ENCODE measurements around the gene MLYCD.
A peak's percentile ranks its signal among the peaks of the same experiment; 100 is the strongest.

MLYCD gene

DNA sequence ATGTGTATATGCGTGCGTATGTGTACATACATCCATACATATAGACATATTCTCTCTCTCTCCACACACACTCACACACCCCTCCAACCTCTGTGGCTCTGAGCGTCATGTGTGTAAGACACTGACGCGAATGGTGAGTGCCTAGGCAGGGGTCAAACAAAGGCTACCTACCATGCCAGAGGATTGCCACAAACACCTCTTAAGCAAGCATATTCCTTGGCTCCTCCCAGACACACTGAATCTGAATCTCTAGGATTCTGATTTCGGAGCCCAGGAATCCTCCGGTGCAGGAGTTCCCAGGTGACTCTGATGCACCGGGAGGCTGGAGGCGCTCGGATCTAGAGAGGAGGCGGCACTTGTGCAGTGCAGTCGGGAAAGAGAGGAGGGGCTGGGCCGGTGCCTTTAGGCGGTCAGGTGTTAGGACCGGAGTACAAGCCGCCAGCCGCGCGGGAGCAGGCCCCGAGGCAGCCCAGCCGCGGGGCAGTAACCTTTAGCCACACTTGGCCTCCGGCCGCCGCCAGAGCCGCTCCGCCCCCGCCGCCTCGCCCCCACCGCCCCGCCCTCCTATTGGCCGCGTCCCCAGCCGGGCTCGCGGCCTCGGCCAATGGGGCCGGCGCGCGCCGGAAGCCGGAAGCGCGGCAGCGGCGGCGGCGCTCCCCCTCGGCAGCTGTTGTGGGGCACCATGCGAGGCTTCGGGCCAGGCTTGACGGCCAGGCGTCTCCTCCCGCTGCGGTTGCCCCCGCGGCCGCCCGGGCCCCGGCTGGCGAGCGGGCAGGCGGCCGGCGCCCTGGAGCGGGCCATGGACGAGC lies at the start of gene MLYCD:
TSS of gene MLYCD (plus strand) at position 653 of the 809 bp plus-strand sequence. CDS start at position 683, 30 bp downstream.
- H3K4me1 ChIP-seq (ENCODE audit: control insufficient read depth, insufficient read depth, low read length, unreplicated experiment) = peaks cover 20% of the 10 kb centered on the region
- peak within 1 kb of the TSS; percentile 7; the same call in 1 of the 2 replicates for H3K27ac ChIP-seq (ENCODE audit: low read depth, low read length)

DNA sequence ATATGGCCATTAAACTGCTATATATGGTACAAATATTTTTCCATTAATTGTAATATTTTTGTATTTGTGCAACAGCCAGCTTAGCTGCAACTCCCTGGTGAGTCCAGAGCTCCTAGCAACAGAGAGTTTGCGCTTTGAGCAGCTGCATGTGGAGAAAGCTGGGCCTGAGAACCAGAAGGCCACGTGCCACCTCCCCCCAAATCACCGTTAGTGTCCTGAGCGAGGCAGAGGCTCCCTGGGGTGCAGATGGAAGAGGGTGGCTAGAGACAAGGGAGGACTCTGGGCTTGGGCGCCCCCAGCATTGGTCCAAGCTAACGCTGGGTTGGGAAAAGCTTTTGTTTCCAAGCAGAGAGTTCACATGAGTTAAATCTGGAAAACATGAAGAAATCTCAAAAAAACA lies 49.5 kb upstream of the MLYCD start:
- Histone ChIP-seq H2AFZ (ENCODE audit: low read length, unreplicated experiment) (no peak overlapping the region), H3K79me2 (ENCODE audit: control insufficient read depth, insufficient read depth, low read length, unreplicated experiment) (no peaks in the 10 kb centered on the region), H3K4me3 (ENCODE audit: low read depth, low read length) (no peak overlapping the region), H3K4me1 (ENCODE audit: control insufficient read depth, insufficient read depth, low read length, unreplicated experiment) (no peaks in the 10 kb centered on the region), H3K27ac (ENCODE audit: low read depth, low read length) (no peak overlapping the region), H3K27me3 (ENCODE audit: insufficient read depth, low read length) (peaks cover 17% of the 10 kb centered on the region; the same call in 1 of the 2 replicates), H3K36me3 (ENCODE audit: insufficient read depth, low read length) (no peaks in the 10 kb centered on the region)

More for the DNA sequence above, at the start of gene MLYCD:
- Histone ChIP-seq H3K27me3 (ENCODE audit: insufficient read depth, low read length) (0 out of 2 replicates have a peak, but pooled peaks cover 6% of the 10 kb centered on the region), H3K36me3 (ENCODE audit: insufficient read depth, low read length) (no peaks in the 10 kb centered on the region), H2AFZ (ENCODE audit: low read length, unreplicated experiment) (peak within 1 kb of the TSS; percentile 95), H3K4me3 (ENCODE audit: low read depth, low read length) (peak within 1 kb of the TSS; percentile 86), H3K79me2 (ENCODE audit: control insufficient read depth, insufficient read depth, low read length, unreplicated experiment) (peaks cover 6% of the 10 kb centered on the region)

DNA sequence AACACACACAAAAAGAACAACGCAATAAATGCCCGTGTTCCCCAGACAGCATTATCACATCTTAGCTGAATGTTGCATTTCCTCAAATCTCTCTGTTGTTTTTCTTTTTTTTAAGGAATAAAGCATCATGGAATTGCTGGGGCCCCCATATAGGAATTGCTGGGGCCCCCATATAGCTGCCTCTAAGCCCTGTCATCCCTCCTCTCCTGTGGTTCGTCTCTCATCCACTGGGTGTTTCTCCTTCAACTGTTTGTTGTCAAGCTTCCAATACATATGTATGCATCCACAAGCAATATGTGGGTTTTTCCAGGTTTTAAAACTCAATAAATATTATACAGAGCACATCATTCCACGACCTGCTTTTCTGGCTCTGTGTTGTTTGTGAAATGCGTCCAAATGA lies 48.0 kb upstream of the MLYCD start:
- Histone ChIP-seq H3K27me3 (ENCODE audit: insufficient read depth, low read length) (peaks cover 24% of the 10 kb centered on the region; the same call in 1 of the 2 replicates), H3K79me2 (ENCODE audit: control insufficient read depth, insufficient read depth, low read length, unreplicated experiment) (no peaks in the 10 kb centered on the region), H3K4me1 (ENCODE audit: control insufficient read depth, insufficient read depth, low read length, unreplicated experiment) (no peaks in the 10 kb centered on the region)

GRCh38 chr16:83851473-83851872 lies 47.4 kb upstream of the MLYCD start:
- Histone ChIP-seq H3K79me2 (ENCODE audit: control insufficient read depth, insufficient read depth, low read length, unreplicated experiment) (no peaks in the 10 kb centered on the region), H2AFZ (ENCODE audit: low read length, unreplicated experiment) (no peak overlapping the region), H3K4me3 (ENCODE audit: low read depth, low read length) (no peak overlapping the region), H3K36me3 (ENCODE audit: insufficient read depth, low read length) (no peaks in the 10 kb centered on the region), H3K27ac (ENCODE audit: low read depth, low read length) (no peak overlapping the region), H3K4me1 (ENCODE audit: control insufficient read depth, insufficient read depth, low read length, unreplicated experiment) (no peaks in the 10 kb centered on the region), H3K27me3 (ENCODE audit: insufficient read depth, low read length) (peaks cover 27% of the 10 kb centered on the region; the same call in 1 of the 2 replicates)

More for the DNA sequence above, 48.0 kb upstream of the MLYCD start:
- no peak overlapping the region for H3K27ac ChIP-seq (ENCODE audit: low read depth, low read length)
- H2AFZ ChIP-seq (ENCODE audit: low read length, unreplicated experiment) = no peak overlapping the region
- H3K36me3 ChIP-seq (ENCODE audit: insufficient read depth, low read length) = no peaks in the 10 kb centered on the region
- no peak overlapping the region for H3K4me3 ChIP-seq (ENCODE audit: low read depth, low read length)

GRCh38 chr16:83852774-83853173 lies 46.1 kb upstream of the MLYCD start:
- H3K36me3 ChIP-seq (ENCODE audit: insufficient read depth, low read length) = no peaks in the 10 kb centered on the region
- H3K27me3 ChIP-seq (ENCODE audit: insufficient read depth, low read length) = peaks cover 35% of the 10 kb centered on the region; the same call in 1 of the 2 replicates
- H3K79me2 ChIP-seq (ENCODE audit: control insufficient read depth, insufficient read depth, low read length, unreplicated experiment) = no peaks in the 10 kb centered on the region
- no peaks in the 10 kb centered on the region for H3K4me1 ChIP-seq (ENCODE audit: control insufficient read depth, insufficient read depth, low read length, unreplicated experiment)
- no peak overlapping the region for H3K27ac ChIP-seq (ENCODE audit: low read depth, low read length)
- no peak overlapping the region for H2AFZ ChIP-seq (ENCODE audit: low read length, unreplicated experiment)
- no peak overlapping the region for H3K4me3 ChIP-seq (ENCODE audit: low read depth, low read length)

DNA sequence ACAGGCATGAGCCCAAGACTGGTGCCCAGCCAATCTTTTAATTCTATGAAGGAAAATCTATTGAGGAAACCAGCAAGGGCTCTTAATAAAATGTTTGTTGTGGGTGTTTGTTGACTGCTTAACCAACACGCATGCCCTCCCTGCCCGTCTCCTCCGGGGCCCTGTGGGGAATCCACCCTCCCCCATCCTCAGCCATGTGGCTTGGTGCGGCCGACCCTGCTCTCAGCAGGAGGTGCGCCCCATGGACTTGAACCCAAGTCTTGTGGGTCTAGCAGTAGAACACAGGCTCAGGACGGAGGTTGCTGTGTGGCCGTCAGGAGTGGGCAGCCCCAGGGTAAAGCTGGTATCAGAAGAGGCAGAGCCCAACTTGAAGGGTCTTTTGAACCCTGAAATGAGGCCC lies 45.1 kb upstream of the MLYCD start:
- Histone ChIP-seq H3K79me2 (ENCODE audit: control insufficient read depth, insufficient read depth, low read length, unreplicated experiment) (no peaks in the 10 kb centered on the region), H3K27ac (ENCODE audit: low read depth, low read length) (no peak overlapping the region), H3K36me3 (ENCODE audit: insufficient read depth, low read length) (no peaks in the 10 kb centered on the region), H2AFZ (ENCODE audit: low read length, unreplicated experiment) (no peak overlapping the region), H3K4me3 (ENCODE audit: low read depth, low read length) (no peak overlapping the region), H3K27me3 (ENCODE audit: insufficient read depth, low read length) (peaks cover 39% of the 10 kb centered on the region; the same call in 1 of the 2 replicates), H3K4me1 (ENCODE audit: control insufficient read depth, insufficient read depth, low read length, unreplicated experiment) (no peaks in the 10 kb centered on the region)

- Histone ChIP-seq H3K36me3 (ENCODE audit: insufficient read depth, low read length) (no peaks in the 10 kb centered on the region), H3K27me3 (ENCODE audit: insufficient read depth, low read length) (peaks cover 38% of the 10 kb centered on the region; the same call in 1 of the 2 replicates), H3K79me2 (ENCODE audit: control insufficient read depth, insufficient read depth, low read length, unreplicated experiment) (no peaks in the 10 kb centered on the region), H2AFZ (ENCODE audit: low read length, unreplicated experiment) (no peak overlapping the region), H3K4me3 (ENCODE audit: low read depth, low read length) (no peak overlapping the region), H3K4me1 (ENCODE audit: control insufficient read depth, insufficient read depth, low read length, unreplicated experiment) (no peaks in the 10 kb centered on the region), H3K27ac (ENCODE audit: low read depth, low read length) (no peak overlapping the region)
These were observed 44.5 kb upstream of the MLYCD start for GRCh38 chr16:83854420-83854819.

- Histone ChIP-seq H3K79me2 (ENCODE audit: control insufficient read depth, insufficient read depth, low read length, unreplicated experiment) (no peaks in the 10 kb centered on the region), H3K27me3 (ENCODE audit: insufficient read depth, low read length) (peaks cover 53% of the 10 kb centered on the region; the same call in 1 of the 2 replicates)
These were observed 42.1 kb upstream of the MLYCD start for GRCh38 chr16:83856792-83857191.

DNA sequence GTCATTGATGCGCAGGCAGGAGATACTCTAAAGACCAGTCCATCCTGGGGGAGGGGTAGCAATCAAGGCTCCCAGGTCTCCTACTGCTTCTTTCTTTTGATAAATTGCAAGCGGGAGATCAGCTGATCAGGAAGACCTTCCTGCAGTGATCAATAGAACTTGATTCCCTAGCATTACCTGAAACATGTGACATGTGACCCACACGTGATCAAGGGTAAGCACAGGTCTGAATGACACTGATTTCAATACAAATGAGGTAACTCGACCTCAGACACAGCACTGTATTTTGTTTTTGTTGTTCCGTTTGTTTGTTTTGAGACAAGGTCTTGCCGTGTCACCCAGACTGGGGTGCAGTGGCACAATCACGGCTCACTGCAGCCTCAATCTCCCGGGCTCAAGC lies 39.6 kb upstream of the MLYCD start:
- Histone ChIP-seq H3K27me3 (ENCODE audit: insufficient read depth, low read length) (peaks cover 50% of the 10 kb centered on the region; the same call in 1 of the 2 replicates), H3K79me2 (ENCODE audit: control insufficient read depth, insufficient read depth, low read length, unreplicated experiment) (no peaks in the 10 kb centered on the region)

More at GRCh38 chr16:83856792-83857191, 42.1 kb upstream of the MLYCD start:
- Histone ChIP-seq H3K4me1 (ENCODE audit: control insufficient read depth, insufficient read depth, low read length, unreplicated experiment) (no peaks in the 10 kb centered on the region), H3K27ac (ENCODE audit: low read depth, low read length) (no peak overlapping the region), H3K36me3 (ENCODE audit: insufficient read depth, low read length) (no peaks in the 10 kb centered on the region), H3K4me3 (ENCODE audit: low read depth, low read length) (no peak overlapping the region), H2AFZ (ENCODE audit: low read length, unreplicated experiment) (no peak overlapping the region)

GRCh38 chr16:83862661-83863060 lies 36.3 kb upstream of the MLYCD start:
- H3K36me3 ChIP-seq (ENCODE audit: insufficient read depth, low read length) = no peaks in the 10 kb centered on the region
- H3K27me3 ChIP-seq (ENCODE audit: insufficient read depth, low read length) = peaks cover 47% of the 10 kb centered on the region; the same call in 1 of the 2 replicates
- no peak overlapping the region for H3K27ac ChIP-seq (ENCODE audit: low read depth, low read length)
- no peak overlapping the region for H3K4me3 ChIP-seq (ENCODE audit: low read depth, low read length)
- no peaks in the 10 kb centered on the region for H3K79me2 ChIP-seq (ENCODE audit: control insufficient read depth, insufficient read depth, low read length, unreplicated experiment)
- no peaks in the 10 kb centered on the region for H3K4me1 ChIP-seq (ENCODE audit: control insufficient read depth, insufficient read depth, low read length, unreplicated experiment)
- no peak overlapping the region for H2AFZ ChIP-seq (ENCODE audit: low read length, unreplicated experiment)

More for the DNA sequence above, 39.6 kb upstream of the MLYCD start:
- no peaks in the 10 kb centered on the region for H3K4me1 ChIP-seq (ENCODE audit: control insufficient read depth, insufficient read depth, low read length, unreplicated experiment)
- no peak overlapping the region for H3K4me3 ChIP-seq (ENCODE audit: low read depth, low read length)
- H2AFZ ChIP-seq (ENCODE audit: low read length, unreplicated experiment) = no peak overlapping the region
- H3K27ac ChIP-seq (ENCODE audit: low read depth, low read length) = no peak overlapping the region
- no peaks in the 10 kb centered on the region for H3K36me3 ChIP-seq (ENCODE audit: insufficient read depth, low read length)

GRCh38 chr16:83863682-83864081 lies 35.2 kb upstream of the MLYCD start:
- no peaks in the 10 kb centered on the region for H3K36me3 ChIP-seq (ENCODE audit: insufficient read depth, low read length)
- H3K27me3 ChIP-seq (ENCODE audit: insufficient read depth, low read length) = peaks cover 40% of the 10 kb centered on the region; the same call in 1 of the 2 replicates
- H3K4me3 ChIP-seq (ENCODE audit: low read depth, low read length) = no peak overlapping the region
- no peaks in the 10 kb centered on the region for H3K4me1 ChIP-seq (ENCODE audit: control insufficient read depth, insufficient read depth, low read length, unreplicated experiment)
- no peaks in the 10 kb centered on the region for H3K79me2 ChIP-seq (ENCODE audit: control insufficient read depth, insufficient read depth, low read length, unreplicated experiment)
- H2AFZ ChIP-seq (ENCODE audit: low read length, unreplicated experiment) = no peak overlapping the region
- H3K27ac ChIP-seq (ENCODE audit: low read depth, low read length) = no peak overlapping the region

Data from ACC112 (cell line).